Testis (tissue), 3 donors: ENCODE measurements around the gene OR4D9. TPM values are rescaled to one million over a fixed set of nuclear protein-coding genes. Genes with fewer than 3 reads are reported as not detected.

ENCODE experiments used
- DNase-seq: peaks from one replicate; pipeline ENCODE4 v3.0.0-alpha.2; 2019
- H3K27ac ChIP-seq, 2 donors: fragments of 200-600 bp; sonication (generic); one replicate each; pipeline ENCODE4 v1.5.1; 2019
- H3K27me3 ChIP-seq: fragments of 200-600 bp; sonication (generic); one replicate; pipeline ENCODE4 v1.5.1; 2019
- H3K36me3 ChIP-seq: fragments of 200-600 bp; sonication (generic); one replicate; pipeline ENCODE4 v1.5.1; 2017; ENCODE audit warnings: low read depth; ENCODE audit errors: missing control alignments
- H3K4me1 ChIP-seq: fragments of 200-600 bp; sonication (generic); one replicate; pipeline ENCODE4 v1.5.1; 2019
- H3K4me3 ChIP-seq, 2 donors: fragments of 200-600 bp; sonication (generic); one replicate each; pipeline ENCODE4 v1.5.1; 2017 to 2019
- H3K9me3 ChIP-seq: fragments of 200-600 bp; sonication (generic); one replicate; pipeline ENCODE4 v1.5.1; 2017
- CTCF ChIP-seq, 3 experiments: fragments of 450-650 bp in 2 of 3; fragments of 200-600 bp in 1 of 3; sonication (generic) in 1 of 3; IDR thresholded peaks; one replicate each; pipeline ENCODE4 v1.5.1; 2016 to 2019; ENCODE audit warnings: antibody characterized with exemption in 3 of 3, mild to moderate bottlenecking in 2 of 3, moderate library complexity in 1 of 3
- POLR2A ChIP-seq: fragments of 450-650 bp; IDR thresholded peaks from one replicate; pipeline ENCODE4 v1.6.1; 2017; ENCODE audit warnings: antibody characterized with exemption, mild to moderate bottlenecking, moderate library complexity
- WGBS, 2 donors: methylation state at CpG; one replicate each; pipeline ENCODE4 v1.1.5; 2018; 5-methylcytosine and 5-hydroxymethylcytosine counted together
- intact Hi-C: fragments of 100-400 bp; cut with DNase I; formaldehyde crosslinking; loops from one replicate; pipeline ENCODE4 v1.15.1; 2023; ENCODE audit warnings: low total_unique reads
- polyA plus RNA-seq: library from polyadenylated mRNA; stranded (reverse); fragments of 350-450 nt; fragmentation: Illumina TruSeq; extraction: RNeasy Lipid Tissue Mini Kit (QIAGEN cat#74804); gene quantifications from one replicate; pipeline ENCODE4 v1.2.3, GENCODE V29; 2014; ENCODE audit warnings: low read depth, low replicate concordance; ENCODE audit not compliant: insufficient read depth
- total RNA-seq, 2 donors: library from RNA; depleted of rRNA; stranded (reverse); fragments of >200 nt; gene quantifications; one replicate each; pipeline ENCODE4 v1.2.3, GENCODE V29; 2016

OR4D9 gene
- total and polyA plus RNA-seq, 3 donors from 2014 or later = not detected

- 6 to 9% methylated on average over 25 to 40 of the region's 40 CpGs for WGBS, 2 donors
- DNase-seq = peak; percentile 93
- Histone ChIP-seq H3K4me1 (peaks cover 5% of the 10 kb centered on the region), H3K27ac (peak overlapping the region; percentile 85 to 91), H3K36me3 (no peaks in the 10 kb centered on the region), H3K4me3 (peak overlapping the region; percentile 81 to 89), H3K9me3 (no peaks in the 10 kb centered on the region), H3K27me3 (no peaks in the 10 kb centered on the region)
- TF ChIP-seq POLR2A (no peak), CTCF (IDR thresholded peaks at IDR 0.05) (no peak)
- intact Hi-C loops = loop anchor here (10.0 kb wide), 1 partner anchor 104 kb away; the partner anchor contains the start of gene PATL1
Observed at GRCh38 chr11:59560702-59561473, 49.5 kb downstream of the OR4D9 start.

- Histone ChIP-seq H3K9me3 (no peaks in the 10 kb centered on the region), H3K4me3 (no peak overlapping the region), H3K36me3 (no peaks in the 10 kb centered on the region), H3K27me3 (no peaks in the 10 kb centered on the region), H3K27ac (no peak overlapping the region), H3K4me1 (peaks cover 5% of the 10 kb centered on the region)
- no peak for DNase-seq
- TF ChIP-seq CTCF (IDR thresholded peaks at IDR 0.05) (no peak), POLR2A (no peak)
- 53 to 62% methylated on average over 3 of the region's 3 CpGs for WGBS, 2 donors
- intact Hi-C loops = loop anchor here (10.0 kb wide), 1 partner anchor 103 kb away; the partner anchor contains the start of gene PATL1
Observed at GRCh38 chr11:59562292-59562691, 51.0 kb downstream of the OR4D9 start.

Other genes starting within 250 kb of the OR4D9 start
- gene OR5AN1, start 152.6 kb upstream of the OR4D9 start, total RNA-seq = under 1 TPM in 1 of 2 donors, not detected in 1; 0.12 TPM
- gene OR5AN1, start 152.6 kb upstream of the OR4D9 start, polyA plus RNA-seq = not detected
- under 1 TPM; 0.06 to 0.08 TPM for gene OR5A2, start 85.1 kb upstream of the OR4D9 start, total RNA-seq
- not detected for gene OR5A2, start 85.1 kb upstream of the OR4D9 start, polyA plus RNA-seq
- gene OR5A1, start 75.1 kb upstream of the OR4D9 start, total RNA-seq = 1 to 10 TPM in 1 of 2 donors, under 1 TPM in 1; 0.24 to 1.3 TPM
- gene OR5A1, start 75.1 kb upstream of the OR4D9 start, polyA plus RNA-seq = 0.21 TPM
- gene OR4D6, start 54.6 kb upstream of the OR4D9 start, total RNA-seq = not detected
- gene OR4D6, start 54.6 kb upstream of the OR4D9 start, polyA plus RNA-seq = not detected
- under 1 TPM in 1 of 2 donors, not detected in 1; 0.24 TPM for gene OR4D10, start 38.2 kb upstream of the OR4D9 start, total RNA-seq
- gene OR4D10, start 38.2 kb upstream of the OR4D9 start, polyA plus RNA-seq = not detected
- not detected for gene OR4D11, start 8.0 kb upstream of the OR4D9 start, total RNA-seq
- gene OR4D11, start 8.0 kb upstream of the OR4D9 start, polyA plus RNA-seq = not detected
- gene OSBP, start 104.2 kb downstream of the OR4D9 start, total RNA-seq = 10 to 100 TPM; 49.2 to 63.1 TPM
- 45.0 TPM for gene OSBP, start 104.2 kb downstream of the OR4D9 start, polyA plus RNA-seq
- gene PATL1, start 157.5 kb downstream of the OR4D9 start, total RNA-seq = 10 to 100 TPM; 22.5 to 24.0 TPM
- gene PATL1, start 157.5 kb downstream of the OR4D9 start, polyA plus RNA-seq = 25.4 TPM
- under 1 TPM in 1 of 2 donors, not detected in 1; 0.39 TPM for gene OR10V1, start 202.3 kb downstream of the OR4D9 start, total RNA-seq
- gene OR10V1, start 202.3 kb downstream of the OR4D9 start, polyA plus RNA-seq = not detected
- gene STX3, start 243.8 kb downstream of the OR4D9 start, total RNA-seq = 100 to 1,000 TPM in 1 of 2 donors, 10 to 100 TPM in 1; 94.3 to 103 TPM
- gene STX3, start 243.8 kb downstream of the OR4D9 start, polyA plus RNA-seq = 25.3 TPM